H1 (cell line): Measurements from ENCODE around the gene LOXHD1.

Experiments
- CTCF ChIP-seq, 3 experiments: IDR thresholded peaks; 1 replicate in 2 of 3; 2 replicates in 1 of 3; pipeline versions ENCODE4 v1.5.1 to v1.6.1; 2011; ENCODE audit warnings: low read length in 3 of 3, mild to moderate bottlenecking in 3 of 3, inconsistent platforms in 2 of 3, low read depth in 1 of 3, moderate library complexity in 1 of 3; ENCODE audit not compliant: insufficient read depth in 1 of 3; ENCODE audit errors: control extremely low read depth in 1 of 3
- EP300 ChIP-seq, 2 experiments: IDR thresholded peaks; 1 replicate in 1 of 2; 2 replicates in 1 of 2; pipeline ENCODE4 v1.6.1; 2011 to 2012; ENCODE audit warnings: low read depth in 2 of 2, low read length in 2 of 2, mild to moderate bottlenecking in 2 of 2, borderline replicate concordance in 1 of 2, inconsistent platforms in 1 of 2, moderate library complexity in 1 of 2
- EZH2 ChIP-seq: fragments of 200-600 bp; sonication (generic); IDR thresholded peaks from 2 replicates; pipeline ENCODE4 v1.7.1; 2012; ENCODE audit warnings: low read depth, mild to moderate bottlenecking, moderate library complexity, low read length, inconsistent platforms; ENCODE audit not compliant: severe bottlenecking
- POLR2AphosphoS5 ChIP-seq: IDR thresholded peaks from 2 replicates; pipeline ENCODE4 v1.6.1; 2011; ENCODE audit warnings: low read depth, low read length
- RAD21 ChIP-seq, 2 experiments: IDR thresholded peaks in 1 of 2; conservative IDR thresholded peaks in 1 of 2; 2 replicates each; pipeline ENCODE4 v1.6.1; 2011; ENCODE audit warnings: low read depth in 2 of 2, low read length in 2 of 2, improper control_type of control experiment in 1 of 2, inconsistent platforms in 1 of 2, mild to moderate bottlenecking in 1 of 2, moderate library complexity in 1 of 2

- TF ChIP-seq CTCF (IDR thresholded peaks at IDR 0.05; ENCODE audit: control extremely low read depth in 1 of 3, insufficient read depth in 1 of 3, low read depth in 1 of 3, low read length in 3 of 3), result no peak
- TF ChIP-seq EP300 (IDR thresholded peaks at IDR 0.05; ENCODE audit: borderline replicate concordance in 1 of 2, low read depth in 2 of 2, low read length in 2 of 2), result no peak
- no peak for TF ChIP-seq POLR2AphosphoS5
- TF ChIP-seq RAD21 (IDR thresholded peaks at IDR 0.05 in 1 of 2, conservative IDR thresholded peaks at IDR 0.05 in 1 of 2; ENCODE audit: low read depth in 2 of 2, low read length in 2 of 2), result no peak
- TF ChIP-seq EZH2, result no peak
Measured at GRCh38 chr18:46456691-46457090, 200.3 kb downstream of the LOXHD1 start.
